Glomerular endothelial cell (primary cell): Measurements from ENCODE around the gene TBC1D1. TPM values are rescaled to one million over a fixed set of nuclear protein-coding genes. Genes with fewer than 3 reads are reported as not detected.

Experiments used
- DNase-seq: peaks from one replicate; pipeline ENCODE4 v3.0.0-alpha.2; 2011; ENCODE audit warnings: low read depth, low spot score; ENCODE audit errors: extremely low read depth
- total RNA-seq: library from RNA; depleted of rRNA; stranded (reverse); fragments of >200 nt; gene quantifications from 2 replicates; pipeline ENCODE4 v1.2.3, GENCODE V29; 2015

The TBC1D1 gene
- total RNA-seq, 1 donor from 2014 or later, result 133 TPM

DNA sequence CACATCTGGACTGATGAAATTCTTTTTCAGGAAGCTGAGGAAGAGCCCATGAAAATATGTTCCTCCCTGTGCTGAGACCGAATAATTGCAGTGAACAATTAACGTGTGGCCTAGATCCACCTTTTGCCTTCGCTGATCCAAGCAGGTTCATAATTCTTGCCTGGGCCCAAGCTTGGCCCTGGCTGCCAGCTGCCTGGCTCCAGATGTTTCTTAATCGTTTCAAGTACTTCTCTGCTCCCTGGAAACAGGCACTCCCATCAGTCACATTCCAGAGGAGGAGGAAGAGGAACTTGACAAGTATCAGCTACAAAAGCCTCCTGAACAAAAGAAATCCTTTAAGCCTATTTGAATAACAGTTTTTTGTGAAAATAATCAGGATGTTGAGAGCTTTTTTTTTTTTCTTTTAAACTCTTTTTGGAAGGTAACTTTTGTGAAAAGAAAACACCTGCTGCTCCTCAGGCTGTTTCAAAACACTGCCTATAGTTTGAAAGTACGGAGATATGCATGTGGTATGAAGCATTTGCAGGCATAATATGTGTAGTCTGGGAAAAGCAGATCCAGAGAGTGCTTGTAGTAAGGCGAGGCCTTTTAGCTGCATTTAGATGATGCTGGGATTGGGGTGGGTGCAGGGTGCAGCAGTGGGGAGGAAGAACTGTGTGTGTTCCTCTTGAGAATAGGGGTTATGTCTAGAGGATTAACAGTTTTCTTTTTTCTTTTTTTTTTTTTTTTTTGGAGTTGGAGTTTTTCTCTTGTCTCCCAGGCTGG lies 223.7 kb downstream of the TBC1D1 start:
- no peak for DNase-seq

DNA sequence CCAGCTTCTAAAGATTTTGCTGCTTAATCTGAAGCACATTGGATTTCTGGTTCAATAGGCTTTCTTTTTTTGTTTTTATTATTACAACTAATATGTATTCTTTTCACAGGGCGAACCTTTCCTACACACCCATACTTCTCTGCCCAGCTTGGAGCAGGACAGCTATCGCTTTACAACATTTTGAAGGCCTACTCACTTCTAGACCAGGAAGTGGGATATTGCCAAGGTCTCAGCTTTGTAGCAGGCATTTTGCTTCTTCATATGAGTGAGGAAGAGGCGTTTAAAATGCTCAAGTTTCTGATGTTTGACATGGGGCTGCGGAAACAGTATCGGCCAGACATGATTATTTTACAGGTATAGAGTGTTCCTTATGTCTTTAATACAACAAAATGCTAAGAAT lies 224.7 kb downstream of the TBC1D1 start:
- no peak for DNase-seq

DNA sequence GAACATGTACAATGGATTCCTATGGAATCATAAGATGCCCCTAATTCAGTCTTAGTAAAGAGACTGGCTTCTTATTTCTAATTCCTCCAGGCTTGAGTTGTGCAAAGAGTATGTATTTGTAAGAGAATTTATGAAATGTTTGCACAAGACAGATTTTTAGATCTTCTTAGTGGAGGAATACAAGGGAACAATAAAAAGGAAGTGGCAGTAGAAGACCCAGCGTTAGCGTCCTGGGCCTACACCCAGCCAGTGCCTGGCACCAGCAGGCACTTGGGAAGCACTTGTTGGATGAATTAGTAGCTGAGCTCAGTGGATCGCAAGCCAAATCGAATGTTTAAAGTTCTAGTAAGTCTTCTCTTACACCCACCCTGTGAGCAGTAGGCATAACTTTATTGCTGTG lies 226.7 kb downstream of the TBC1D1 start:
- DNase-seq, result no peak

DNA sequence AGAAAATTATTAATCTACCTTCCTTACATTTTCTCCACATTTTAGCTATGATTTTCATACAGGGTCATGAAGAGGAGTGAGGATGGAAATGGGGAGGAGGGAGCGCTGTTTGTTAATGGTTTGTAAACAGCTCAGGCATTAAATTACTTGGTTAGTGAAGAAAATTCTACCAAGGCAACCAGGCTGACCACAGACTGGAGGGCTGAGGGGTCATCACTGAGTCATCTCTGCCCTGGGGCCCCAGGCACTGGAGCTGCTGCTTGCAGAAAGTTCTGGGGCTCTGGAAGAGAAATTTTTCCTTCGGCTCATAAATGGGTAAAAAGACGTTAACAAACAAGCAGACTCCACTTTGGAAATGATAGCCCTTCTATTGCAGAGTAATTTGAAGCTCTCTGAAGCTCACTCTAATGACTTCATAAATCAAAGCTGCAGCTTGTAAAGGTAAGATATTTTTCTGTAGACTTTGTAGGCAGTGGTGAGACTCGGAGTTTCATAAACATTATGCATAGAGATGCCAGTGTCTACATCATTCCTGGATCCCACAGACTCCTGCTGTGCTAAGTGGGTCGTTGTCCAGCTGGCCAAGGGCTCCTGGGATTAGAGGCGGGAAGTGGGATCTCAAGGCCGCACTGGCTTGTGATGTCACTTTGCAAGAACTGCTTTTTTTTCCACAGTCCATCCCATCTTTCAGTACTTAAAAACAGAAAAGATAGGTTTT lies 228.9 kb downstream of the TBC1D1 start:
- no peak for DNase-seq

DNA sequence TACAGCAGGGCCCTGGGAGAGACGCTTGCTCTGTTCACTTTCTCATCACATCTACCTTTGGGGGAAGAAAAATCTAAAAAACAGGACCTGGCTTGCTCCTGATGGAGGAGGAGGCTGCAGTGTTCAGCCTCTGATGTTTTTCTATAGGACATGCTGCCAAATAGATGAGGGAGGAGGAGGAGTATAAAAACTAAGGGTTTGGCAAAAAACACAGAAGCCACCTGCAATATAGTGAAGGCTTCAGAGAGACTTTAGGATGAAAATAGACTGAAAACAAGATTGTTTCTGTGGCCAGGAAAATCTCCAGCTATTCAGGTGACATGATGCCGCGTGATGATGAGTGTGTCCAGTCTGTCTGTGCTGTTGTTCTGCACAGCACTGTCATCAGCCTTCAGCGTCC lies 229.9 kb downstream of the TBC1D1 start:
- DNase-seq, result no peak

DNA sequence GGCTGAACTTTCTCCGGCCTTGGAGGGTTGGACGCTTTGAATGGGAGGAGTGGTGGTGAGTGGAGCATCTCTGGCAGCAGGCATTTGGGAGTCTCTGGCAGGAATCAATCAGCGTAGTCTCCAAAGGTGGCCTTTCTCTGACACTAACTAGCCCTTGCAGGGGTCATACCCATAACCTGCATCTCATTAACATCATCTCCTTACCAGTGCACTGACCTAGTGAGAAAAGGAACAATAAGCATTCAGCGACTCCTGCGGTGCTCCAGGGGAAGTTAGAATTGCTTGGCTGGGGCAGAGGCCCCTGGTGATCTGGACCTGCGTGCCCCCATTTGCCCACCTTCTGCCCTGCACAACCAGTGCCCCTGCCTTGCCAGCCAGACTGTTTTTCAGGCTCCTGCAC lies 231.2 kb downstream of the TBC1D1 start:
- DNase-seq, result no peak

DNA sequence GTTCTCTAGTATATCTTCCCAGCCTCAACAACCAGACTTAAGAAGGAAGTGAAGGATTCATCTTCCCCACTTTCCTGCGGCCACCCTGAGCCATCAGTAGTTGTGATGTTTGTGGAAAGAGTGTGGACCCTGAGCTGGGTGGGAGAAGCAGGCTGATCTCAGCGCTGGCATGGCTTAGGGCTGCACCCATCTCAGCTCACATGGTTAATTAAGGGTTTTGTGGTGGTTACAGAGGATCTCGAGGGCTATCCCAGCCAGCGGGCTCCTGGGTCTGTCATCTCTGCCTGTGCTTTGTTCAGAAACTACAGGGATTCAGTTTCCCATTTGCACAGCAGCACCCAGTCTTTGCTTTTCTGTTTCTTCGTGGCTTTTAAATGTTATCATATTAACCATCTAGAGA lies 232.7 kb downstream of the TBC1D1 start:
- no peak for DNase-seq

DNA sequence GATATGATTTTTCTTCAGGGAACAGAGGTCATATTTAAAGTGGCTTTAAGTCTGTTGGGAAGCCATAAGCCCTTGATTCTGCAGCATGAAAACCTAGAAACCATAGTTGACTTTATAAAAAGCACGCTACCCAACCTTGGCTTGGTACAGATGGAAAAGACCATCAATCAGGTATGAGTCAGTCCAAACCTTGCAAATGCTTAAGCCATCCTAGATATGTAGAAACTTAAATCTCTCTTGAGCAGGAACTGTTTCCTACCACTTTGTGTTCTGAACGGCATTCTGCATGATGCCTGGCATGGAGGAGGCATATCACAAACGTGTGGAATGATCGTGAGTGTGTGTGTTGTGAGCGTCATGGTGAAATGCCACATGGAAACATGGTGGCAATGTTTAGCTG lies 234.1 kb downstream of the TBC1D1 start:
- no peak for DNase-seq

DNA sequence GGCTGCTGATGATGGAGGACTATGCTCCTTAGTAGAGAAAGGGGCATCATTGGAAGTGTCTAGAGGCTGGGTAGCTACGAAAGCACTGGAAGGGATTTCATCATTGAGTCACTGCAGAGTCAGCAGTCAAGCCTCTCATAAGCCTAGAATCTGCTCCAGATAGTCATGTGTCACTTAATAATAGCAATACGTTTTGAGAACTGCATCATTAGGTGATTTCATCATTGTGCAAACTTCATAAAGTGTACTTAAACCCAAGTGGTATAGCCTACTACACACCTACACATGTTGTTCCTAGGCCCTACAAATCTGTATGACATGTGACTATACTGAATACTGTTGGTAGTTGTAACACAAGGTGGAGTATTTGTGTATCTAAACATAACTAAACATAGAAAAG lies 234.9 kb downstream of the TBC1D1 start:
- no peak for DNase-seq

DNA sequence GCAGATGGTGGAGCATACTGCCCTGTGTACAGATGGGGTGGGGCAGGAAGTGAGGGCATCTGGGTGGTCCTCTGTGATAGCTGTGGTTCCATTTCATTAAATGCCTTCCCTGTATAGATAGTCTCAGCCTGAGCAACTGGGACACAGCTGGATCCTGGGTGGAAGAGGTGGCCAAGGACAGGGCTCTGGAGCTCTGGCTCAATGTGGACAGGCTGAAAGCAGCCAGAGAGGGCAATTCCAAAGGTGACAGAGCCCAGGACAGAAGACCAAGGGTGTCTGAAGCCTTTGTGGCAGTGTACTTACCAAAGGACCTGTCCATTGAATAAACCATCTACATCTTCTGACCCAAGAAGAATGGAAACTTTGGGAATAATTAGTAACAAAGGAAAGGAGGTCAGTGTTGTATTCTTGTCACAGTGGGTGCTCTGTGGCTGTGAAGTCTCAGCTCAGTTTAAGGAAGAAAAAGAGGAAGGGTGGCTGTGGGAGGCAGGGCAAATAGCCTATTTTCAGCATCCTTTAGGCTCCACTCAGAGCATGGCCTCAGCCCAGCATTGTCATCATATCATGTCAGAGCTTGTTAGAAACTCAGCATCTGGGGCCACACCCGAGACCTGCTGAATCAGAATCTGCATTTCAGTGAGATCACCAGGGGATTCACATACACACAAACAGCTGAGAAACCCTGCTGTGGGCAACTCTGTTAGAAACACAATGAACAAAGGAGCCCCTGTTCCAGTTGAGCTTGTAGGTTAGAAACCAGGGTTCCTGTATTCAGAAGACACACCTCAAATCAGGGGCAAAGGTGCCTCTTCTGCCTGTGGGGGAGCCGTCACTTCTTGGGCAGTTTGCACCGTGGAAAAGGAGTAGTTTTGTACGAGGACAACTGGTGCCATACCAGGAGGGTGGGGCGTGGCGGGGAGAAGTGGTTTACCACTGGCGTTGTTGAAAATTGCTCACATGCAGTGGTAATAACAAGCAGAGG lies 237.9 kb downstream of the TBC1D1 start:
- DNase-seq, result no peak

DNA sequence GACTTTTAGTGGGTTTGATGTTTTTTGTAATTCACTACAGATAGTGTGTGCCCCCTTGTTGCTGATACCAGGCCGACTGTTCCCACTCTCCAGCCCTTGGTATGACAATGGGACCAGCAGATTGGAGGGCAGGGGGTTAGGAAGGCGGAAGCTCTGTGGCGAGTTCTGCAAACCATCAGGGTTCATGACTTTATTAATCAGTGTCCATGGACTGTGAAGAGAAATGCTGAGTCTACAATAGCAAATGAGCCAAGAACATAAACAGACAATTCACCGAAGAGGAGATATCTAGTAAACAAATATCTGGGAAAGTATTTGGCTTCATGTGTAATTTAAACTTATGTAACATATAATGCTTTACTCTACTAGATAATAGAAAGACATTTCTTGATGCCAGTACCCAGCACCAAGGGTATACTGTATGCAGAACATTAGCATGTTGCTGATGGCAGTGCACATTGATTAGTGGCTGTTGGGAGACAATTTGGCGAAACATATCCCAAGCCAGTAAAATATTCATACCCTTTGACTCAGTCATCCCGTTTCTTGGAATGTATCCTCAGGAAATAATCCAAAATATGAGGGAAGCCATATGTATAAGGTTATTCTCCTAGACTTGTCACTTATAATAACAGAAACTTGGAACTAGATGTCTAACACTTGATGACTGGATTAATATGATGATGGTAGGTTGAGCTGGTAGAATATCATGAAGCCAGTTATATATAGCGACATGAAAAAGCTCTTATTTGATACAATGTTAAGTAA lies 238.8 kb downstream of the TBC1D1 start:
- no peak for DNase-seq

DNA sequence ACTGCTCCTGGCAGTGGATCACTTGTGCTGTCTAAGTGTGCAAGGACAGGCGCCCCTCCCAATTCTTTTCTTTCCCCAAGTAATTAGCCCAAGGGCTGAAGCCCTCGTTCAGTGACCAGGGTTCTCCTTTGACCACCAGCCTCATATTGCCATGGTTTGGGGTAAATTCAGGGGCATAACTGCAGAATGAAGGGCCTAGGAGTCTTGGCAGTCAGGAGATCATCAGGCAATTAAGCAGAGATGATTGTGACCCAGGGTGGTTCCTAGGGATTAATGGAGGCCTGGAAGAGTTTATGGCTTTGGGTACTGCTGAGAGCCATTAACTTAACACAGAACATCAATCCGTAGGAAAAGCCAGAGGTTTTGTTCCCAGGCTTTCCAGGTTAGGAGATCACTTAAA lies 240.0 kb downstream of the TBC1D1 start:
- DNase-seq, result no peak

DNA sequence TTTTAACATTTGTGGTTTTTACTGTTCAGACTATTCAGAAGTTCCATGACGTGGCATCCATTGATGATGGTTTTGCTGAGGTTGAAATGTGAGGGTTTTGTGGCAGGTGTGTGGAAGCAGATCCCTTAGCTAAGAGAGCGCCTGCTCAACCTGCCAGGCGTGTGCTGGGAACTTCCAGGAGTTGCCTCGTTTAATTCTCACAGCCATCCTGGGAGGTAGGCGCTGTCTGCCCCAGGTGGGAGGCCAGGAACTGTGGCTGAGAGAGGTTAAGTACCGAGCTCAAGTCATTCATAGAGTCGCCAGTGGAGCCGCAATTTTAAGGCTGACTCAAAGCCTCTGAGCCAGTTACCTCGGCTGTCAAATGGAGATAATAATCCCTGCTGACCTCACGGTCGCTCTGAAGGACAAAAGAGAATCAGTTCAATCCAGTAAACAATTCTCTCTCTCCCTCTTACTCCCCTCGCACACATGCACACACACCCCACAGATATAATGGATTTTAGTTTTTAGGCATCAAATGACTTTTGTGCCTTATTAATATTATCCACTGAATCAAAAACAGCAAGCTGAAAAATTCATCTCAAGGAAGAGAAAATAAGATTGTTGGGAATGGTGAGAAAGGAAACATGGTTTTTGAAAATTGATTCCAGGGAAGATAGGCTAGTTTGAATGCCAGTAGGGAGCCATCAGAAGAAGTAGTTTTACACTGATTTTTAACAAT lies 240.6 kb downstream of the TBC1D1 start:
- no peak for DNase-seq

DNA sequence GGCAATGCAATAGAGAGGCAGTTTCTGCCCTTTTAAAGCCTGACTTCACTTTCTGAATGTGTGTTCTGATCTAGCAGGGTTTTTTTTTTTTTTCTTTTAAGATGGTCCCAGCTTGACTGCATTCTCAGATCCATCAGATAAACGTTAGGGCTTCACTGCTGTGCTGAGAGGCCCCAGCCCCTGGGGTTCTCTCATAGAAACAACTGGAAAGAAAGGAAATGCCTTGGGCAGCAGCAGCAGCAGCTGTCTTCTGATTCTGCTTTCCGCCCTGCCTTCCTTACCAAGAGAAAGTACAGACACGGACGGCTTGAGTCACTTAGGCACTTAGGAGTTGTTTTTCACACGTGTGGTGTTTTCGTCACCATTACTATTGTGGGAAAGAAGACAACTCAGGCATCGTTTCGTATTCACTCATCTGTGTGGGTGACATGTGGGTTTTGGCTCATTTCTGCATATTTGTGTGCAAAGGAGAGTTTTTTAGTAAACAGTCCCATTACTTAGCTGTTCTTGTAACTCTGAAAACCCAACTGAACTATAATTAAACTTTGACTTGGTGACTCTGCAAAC lies 241.3 kb downstream of the TBC1D1 start:
- peak; percentile 14 for DNase-seq

DNA sequence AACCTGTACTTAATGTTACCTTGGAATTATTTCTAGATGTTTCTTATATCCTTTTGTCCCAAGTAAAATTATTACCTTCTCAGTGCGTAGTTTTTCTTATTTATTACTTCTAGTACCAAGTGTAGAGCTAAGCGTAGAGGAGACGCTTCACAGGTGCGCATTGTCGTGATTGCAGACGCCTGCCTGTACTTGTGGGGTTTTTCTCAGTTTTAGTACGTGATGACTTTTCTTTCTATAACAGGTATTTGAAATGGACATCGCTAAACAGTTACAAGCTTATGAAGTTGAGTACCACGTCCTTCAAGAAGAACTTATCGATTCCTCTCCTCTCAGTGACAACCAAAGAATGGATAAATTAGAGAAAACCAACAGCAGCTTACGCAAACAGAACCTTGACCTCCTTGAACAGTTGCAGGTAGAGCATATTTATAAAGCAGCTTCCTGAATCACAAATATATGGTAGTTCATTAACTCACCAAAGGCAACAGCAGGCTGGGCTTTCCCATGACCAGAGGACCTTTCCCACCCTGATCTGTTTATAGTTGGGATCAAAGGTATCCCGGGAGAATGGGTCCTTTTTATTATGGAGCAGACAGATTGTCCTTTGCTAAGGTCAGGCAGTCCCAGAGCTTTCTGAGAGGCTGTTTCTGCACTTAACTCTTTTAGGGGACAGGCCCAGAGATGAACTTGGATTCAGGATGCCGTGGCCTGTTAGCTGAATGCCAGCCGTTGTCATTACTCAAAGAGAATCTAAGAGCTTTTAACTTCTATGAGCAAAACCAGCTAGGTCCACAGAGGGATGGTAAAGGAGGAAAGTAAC lies 242.2 kb downstream of the TBC1D1 start:
- DNase-seq, result no peak

DNA sequence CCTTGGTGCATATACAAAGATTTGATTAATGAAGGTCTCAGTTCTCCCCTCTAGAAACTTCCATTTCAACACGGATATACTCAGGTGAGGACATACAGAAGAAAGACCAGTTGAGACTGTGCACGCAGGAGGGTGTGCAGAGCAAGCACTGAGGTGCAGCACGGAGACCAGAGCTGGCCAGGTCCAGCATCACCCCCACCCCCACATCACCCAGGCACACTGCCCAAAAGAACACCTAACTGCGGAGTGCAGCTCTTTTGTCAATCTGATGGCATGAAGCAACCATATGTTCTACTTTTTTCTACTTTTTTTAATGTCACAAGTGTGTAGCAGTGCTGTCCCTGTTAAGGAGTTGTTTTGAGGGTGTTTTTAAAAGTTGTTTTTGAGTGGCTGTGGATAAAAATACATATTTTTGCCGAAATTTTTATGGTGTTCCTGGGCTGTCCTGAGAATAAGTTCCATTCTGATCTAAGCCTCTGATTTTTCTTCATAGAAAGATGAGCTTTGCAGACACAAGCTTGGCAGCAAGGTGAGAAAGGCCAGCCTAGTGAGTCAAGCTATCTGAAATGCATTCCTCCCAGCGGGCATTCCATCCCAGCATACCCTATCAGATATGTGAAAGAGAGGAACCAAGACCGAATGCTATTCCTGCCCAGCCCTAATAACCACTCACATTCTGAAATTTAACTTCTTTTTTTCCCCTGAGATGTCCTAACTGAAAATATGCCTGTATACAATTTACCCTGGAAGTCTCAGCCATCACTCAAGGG lies 243.0 kb downstream of the TBC1D1 start:
- DNase-seq, result no peak

DNA sequence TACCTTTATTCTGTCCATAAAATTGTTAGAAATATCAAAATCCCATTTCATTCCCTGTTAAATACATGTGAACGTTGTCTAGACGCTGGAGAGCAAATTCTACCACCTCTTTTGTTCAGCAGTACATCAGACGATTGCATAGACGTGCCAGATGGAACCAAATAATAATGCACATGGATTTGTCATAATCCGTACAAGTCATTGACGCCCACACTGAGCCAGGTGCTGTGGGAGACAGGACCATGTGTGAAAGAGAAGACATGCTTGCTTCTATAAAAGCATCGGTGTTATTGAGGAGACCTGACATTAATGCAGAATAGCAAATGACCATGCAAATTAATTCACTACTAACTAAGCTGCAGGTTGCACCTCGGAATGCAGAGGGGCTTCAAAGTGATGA lies 244.3 kb downstream of the TBC1D1 start:
- no peak for DNase-seq

DNA sequence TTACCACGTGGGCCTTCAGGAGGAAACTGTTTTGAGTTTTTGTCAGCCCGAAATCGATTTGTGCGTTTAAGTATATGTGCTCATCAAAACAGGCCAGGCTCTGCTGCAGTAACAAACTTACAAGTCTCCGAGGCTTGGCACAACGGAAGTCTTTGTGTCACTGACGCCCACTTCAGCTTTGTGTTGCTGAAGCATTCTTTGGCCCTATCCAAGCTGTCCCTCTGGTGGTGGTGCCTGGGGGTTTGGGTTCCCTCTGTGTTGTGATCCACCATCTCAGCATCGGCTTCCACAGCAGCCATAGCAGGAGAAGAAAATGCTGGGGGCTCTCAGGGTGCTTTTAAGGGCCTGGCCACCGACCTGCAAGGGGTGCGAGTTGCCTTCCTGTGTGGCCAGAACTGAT lies 245.7 kb downstream of the TBC1D1 start:
- DNase-seq, result no peak
